Adipocyte (in vitro differentiated cells): ENCODE measurements around the gene EDN2.

Source experiments
- DNase-seq: peaks from one replicate; pipeline ENCODE4 v3.0.0-alpha.2; 2015; ENCODE audit warnings: low read depth
- H3K27me3 ChIP-seq: replicated peaks from 2 replicates; pipeline ENCODE4 v1.7.0; 2013; ENCODE audit warnings: mild to moderate bottlenecking, low read length, moderate library complexity; ENCODE audit not compliant: control insufficient read depth, insufficient read depth
- H3K36me3 ChIP-seq: 2 replicates; pipeline ENCODE4 v1.7.0; 2013; ENCODE audit warnings: low read length, mild to moderate bottlenecking, moderate library complexity; ENCODE audit not compliant: control insufficient read depth, insufficient read depth, severe bottlenecking
- H3K4me1 ChIP-seq: 2 replicates; pipeline ENCODE4 v1.7.0; 2013; ENCODE audit warnings: mild to moderate bottlenecking, low read length, moderate library complexity; ENCODE audit not compliant: control insufficient read depth, insufficient read depth
- H3K4me3 ChIP-seq: 2 replicates; pipeline ENCODE4 v1.7.0; 2013; ENCODE audit warnings: mild to moderate bottlenecking, low read length, moderate library complexity
- H3K9ac ChIP-seq: 2 replicates; pipeline ENCODE4 v1.7.0; 2013; ENCODE audit warnings: mild to moderate bottlenecking, low read length, moderate library complexity
- H3K9me3 ChIP-seq: 2 replicates; pipeline ENCODE4 v1.7.0; 2013; ENCODE audit warnings: mild to moderate bottlenecking, low read length, moderate library complexity; ENCODE audit not compliant: control insufficient read depth

The EDN2 gene

DNA sequence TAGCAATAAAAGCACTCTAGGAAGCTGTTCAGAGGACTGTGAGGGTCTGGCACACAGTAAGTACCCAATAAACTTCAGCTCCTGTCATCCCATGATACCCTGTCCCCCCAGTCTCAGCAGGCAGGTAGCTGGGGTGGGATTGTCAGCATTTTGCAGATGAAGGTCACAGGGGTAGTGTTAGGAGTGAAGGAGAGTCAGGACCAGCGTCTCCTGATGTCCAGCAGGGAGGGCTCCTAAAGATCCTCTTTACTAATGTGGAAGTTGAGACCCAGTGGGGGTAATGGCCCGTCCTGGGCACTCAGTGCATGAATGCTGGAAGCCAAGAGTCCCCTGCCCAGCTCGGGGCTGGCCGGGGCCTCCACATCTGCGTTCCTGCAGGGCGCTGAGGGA, 31.3 kb upstream of the EDN2 start:
- DNase-seq: no peak
- Histone ChIP-seq H3K9me3 (no peaks in the 10 kb centered on the region), H3K27me3 (no peaks in the 10 kb centered on the region), H3K9ac (peak overlapping the region; percentile 15), H3K4me3 (no peak overlapping the region), H3K4me1 (peaks cover 17% of the 10 kb centered on the region), H3K36me3 (no peaks in the 10 kb centered on the region)

DNA sequence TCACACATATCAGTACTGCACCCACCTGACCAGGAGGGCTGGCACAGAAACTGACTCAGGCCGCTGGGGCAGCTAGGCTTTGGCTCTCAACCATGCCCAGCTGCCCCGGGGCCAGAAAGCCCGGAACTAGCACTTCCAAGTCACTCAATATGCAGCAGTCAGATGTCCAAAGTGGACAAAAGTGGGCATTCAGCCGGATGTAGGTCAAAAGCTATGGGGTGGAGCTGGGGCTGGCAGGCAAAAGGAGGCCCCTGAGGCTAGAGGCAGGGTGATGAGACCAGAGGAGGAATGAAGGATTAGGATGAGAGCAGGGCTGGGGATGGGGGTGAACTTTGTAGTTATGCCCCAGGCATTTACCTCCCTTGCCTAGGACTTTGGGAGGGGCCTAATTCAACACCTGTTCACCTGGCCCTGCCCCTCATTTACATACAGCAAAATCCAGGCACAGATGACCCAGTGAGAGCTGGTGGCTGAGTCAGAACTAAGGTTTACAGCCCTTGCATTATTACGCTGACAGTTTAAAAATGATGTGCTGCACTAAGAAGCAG, 30.7 kb upstream of the EDN2 start:
- H3K4me3 ChIP-seq: no peak overlapping the region
- peaks cover 17% of the 10 kb centered on the region for H3K4me1 ChIP-seq
- DNase-seq: no peak
- peak overlapping the region; percentile 15 for H3K9ac ChIP-seq
- no peaks in the 10 kb centered on the region for H3K27me3 ChIP-seq
- H3K9me3 ChIP-seq: no peaks in the 10 kb centered on the region
- H3K36me3 ChIP-seq: peaks cover 1% of the 10 kb centered on the region

DNA sequence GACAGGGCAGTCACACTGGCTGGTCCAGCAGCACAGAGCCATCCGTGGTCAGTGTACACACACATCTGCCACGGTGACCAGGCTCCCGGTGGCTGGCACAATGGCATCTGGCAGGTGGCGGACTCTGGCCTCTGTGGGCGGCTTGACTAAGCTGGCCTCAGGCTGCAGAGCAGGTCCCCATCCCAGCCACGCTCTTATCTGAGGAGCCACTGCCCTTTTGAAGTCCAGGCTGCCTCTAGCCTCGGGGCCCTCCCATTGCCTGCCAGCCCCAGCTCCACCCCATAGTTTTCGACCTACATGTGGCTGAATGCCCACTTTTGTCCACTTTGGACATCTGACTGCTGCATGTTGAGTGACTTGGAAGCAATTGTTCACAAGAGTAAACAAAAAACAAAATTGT, 29.9 kb upstream of the EDN2 start:
- Histone ChIP-seq H3K4me1 (peaks cover 17% of the 10 kb centered on the region), H3K4me3 (no peak overlapping the region), H3K9ac (no peak overlapping the region), H3K9me3 (no peaks in the 10 kb centered on the region), H3K36me3 (peaks cover 3% of the 10 kb centered on the region), H3K27me3 (no peaks in the 10 kb centered on the region)
- peak; percentile 47 for DNase-seq

DNA sequence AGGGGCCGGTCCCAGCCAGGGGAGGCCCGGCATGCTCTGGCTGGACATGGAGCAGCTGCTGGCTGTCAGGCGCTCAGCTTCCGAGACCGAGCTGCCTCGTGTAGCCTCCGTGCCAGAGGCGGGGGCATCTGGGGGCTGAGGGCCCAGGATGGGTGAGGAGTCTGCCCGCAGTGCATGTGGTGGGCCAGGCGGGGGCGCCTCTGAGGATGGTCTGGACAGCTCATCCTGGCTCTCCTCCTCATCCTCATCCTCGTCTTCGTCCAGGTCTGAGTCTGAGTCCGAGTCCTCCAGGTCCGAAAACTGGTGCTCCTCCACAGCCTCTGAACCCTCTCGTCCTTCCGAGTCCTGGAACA, 28.9 kb upstream of the EDN2 start:
- Histone ChIP-seq H3K27me3 (no peaks in the 10 kb centered on the region), H3K9me3 (no peaks in the 10 kb centered on the region), H3K4me1 (peaks cover 17% of the 10 kb centered on the region), H3K4me3 (no peak overlapping the region), H3K36me3 (peaks cover 3% of the 10 kb centered on the region), H3K9ac (no peak overlapping the region)
- no peak for DNase-seq

DNA sequence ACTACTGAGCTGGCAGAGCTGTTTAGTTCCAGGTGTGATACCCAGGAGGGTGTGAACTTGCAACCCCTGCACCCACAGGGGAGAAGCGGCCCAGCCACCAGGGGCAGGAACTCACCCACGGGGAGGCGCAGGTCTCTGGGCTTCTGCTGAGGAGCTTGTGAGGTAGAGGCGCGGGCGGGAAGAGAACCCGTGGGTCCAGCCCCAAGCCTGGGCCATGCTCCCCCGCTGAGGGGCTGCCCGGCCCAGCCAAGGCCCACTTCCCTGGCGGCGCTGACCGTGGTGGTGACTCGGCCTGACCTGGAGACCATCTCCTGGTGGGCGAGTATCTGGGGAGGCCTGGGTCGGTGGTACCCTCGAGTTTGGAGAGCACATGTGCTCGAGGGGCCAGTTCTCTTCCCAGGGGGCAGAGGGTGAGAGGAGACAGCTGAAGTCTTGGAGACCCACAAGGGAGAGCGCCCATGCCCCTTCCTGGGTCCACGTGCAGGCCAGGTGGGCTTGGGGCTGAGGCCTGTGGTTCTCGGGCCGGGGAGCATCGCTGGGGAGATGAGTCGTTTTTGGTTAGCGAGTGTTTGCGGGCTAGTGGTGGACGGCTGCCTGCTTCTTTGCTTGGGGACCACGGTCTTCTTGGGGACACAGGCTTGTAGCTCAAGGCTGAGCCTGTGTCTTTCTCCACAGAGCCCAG, 28.4 kb upstream of the EDN2 start:
- Histone ChIP-seq H3K4me3 (no peak overlapping the region), H3K9ac (no peak overlapping the region), H3K9me3 (no peaks in the 10 kb centered on the region), H3K27me3 (no peaks in the 10 kb centered on the region), H3K36me3 (peaks cover 3% of the 10 kb centered on the region), H3K4me1 (peaks cover 17% of the 10 kb centered on the region)
- DNase-seq: no peak

DNA sequence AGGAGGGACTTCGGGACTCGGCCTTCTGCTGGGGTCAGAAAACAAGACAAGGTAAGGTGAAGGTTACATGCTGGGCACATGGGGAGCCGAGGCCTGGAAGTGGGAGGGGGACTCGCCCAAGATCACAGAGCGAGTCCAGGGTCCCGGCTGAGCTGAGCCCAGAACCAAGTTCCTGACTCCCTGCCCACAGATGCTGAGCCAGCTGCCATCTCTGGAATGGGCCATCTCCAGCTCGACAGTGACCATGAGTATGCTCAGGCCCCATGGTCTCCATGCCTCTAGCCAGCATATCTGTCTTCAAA, 26.7 kb upstream of the EDN2 start:
- DNase-seq: no peak
- no peak overlapping the region for H3K4me3 ChIP-seq
- H3K9me3 ChIP-seq: no peaks in the 10 kb centered on the region
- no peaks in the 10 kb centered on the region for H3K27me3 ChIP-seq
- H3K9ac ChIP-seq: no peak overlapping the region
- peaks cover 12% of the 10 kb centered on the region for H3K4me1 ChIP-seq
- H3K36me3 ChIP-seq: peaks cover 3% of the 10 kb centered on the region

DNA sequence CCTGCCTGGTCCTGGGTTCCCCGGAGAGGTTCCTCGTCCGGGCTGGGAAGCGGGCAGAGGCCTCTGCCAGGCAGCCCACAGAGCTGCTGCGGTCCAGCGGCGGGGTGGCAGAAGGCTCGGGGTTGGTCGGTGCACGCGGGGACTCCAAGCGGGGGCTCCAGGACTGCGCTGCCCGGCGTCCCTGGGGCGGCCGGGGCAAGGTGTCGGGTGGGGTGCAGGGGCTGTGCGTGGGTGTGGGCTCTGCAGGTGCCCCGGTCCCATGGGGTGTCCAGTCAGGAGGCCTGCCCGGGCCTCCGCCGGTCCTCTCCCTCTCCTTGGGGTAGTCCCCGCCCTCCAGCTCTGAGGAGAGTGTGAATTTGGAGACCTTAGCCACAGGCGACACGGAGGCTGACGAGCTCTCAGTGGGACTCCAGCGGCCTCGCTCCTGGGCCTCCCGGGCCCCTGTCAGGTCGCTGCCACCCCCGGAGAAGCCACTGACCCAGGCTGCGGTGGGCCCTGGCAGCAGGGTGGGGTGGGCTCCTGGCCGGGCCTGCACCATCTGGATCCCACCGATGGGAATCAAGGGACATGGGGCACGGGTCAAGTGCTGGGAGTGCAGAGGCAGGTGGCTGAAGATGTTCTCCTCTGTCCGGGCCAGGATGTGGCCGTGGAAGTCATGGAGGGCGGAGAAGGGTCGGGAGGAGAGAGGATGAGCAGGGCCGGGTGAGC, 26.2 kb upstream of the EDN2 start:
- Histone ChIP-seq H3K9ac (no peak overlapping the region), H3K36me3 (peaks cover 3% of the 10 kb centered on the region), H3K4me3 (no peak overlapping the region), H3K9me3 (no peaks in the 10 kb centered on the region), H3K4me1 (peaks cover 9% of the 10 kb centered on the region), H3K27me3 (no peaks in the 10 kb centered on the region)
- DNase-seq: no peak

DNA sequence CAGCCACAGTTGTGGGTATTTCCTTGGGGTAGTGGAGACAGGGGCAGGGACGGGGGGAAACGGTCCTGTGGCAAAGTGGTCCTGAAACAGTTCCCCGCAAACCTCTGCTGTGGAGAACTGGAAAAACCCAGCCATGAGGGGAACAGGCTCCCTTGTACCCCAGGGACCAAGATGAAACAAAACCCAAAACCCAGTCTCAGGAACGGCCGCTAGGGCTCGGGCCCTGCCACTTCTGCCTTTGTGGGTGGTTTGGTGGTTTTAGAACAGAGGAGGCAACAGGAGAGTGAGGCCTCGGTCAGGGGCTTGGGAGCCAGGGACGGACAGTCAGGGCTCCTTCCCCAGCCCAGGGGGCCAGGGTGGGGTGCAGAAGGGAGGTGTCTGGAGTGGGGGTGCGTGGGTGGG, 24.8 kb upstream of the EDN2 start:
- no peak overlapping the region for H3K4me3 ChIP-seq

DNA sequence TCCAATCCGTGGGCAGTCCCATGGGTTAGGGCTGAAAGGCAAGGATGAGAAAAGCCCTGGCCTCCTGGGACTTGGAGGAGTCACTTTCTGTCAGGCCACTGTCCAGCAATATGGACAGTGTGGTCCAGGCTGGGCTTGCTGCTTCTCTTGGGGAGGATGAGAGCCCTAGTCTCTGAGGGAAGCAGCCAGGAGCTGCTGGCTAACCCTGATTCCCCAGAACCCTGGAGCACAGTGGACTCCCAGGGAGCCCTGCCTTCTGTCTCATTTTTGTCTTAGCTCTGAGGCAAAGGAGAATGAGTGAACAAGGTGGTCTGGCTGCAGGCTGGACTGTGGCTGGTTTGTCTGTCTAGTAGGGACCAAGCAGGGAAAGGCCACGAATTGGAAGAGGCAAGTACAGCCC, 23.8 kb upstream of the EDN2 start:
- Histone ChIP-seq H3K9me3 (no peaks in the 10 kb centered on the region), H3K27me3 (no peaks in the 10 kb centered on the region), H3K36me3 (peaks cover 3% of the 10 kb centered on the region), H3K4me1 (no peaks in the 10 kb centered on the region), H3K4me3 (no peak overlapping the region), H3K9ac (no peak overlapping the region)
- no peak for DNase-seq

More for the DNA sequence above, 24.8 kb upstream of the EDN2 start:
- no peaks in the 10 kb centered on the region for H3K4me1 ChIP-seq
- no peaks in the 10 kb centered on the region for H3K9me3 ChIP-seq
- peaks cover 3% of the 10 kb centered on the region for H3K36me3 ChIP-seq
- H3K27me3 ChIP-seq: no peaks in the 10 kb centered on the region
- DNase-seq: no peak
- no peak overlapping the region for H3K9ac ChIP-seq

DNA sequence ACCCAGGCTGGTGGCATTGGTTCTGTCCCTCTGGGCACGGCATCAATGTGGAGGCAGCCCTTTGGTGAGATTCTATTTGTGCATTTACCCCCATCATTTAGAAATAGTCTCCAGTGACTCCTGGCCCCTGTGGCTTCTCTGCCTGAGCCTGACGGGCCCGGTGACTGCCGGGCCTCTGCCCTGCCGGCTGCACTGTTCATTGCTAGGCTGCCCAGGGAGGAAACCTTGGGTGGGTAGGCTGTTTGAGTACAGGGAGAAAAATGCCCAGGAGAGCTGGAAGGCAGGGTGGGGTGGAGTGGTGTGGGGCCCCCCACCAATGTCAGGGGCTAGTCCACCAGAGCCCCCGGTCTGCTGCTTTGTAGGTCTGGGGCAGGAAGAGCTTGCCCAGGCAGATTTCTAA, 23.4 kb upstream of the EDN2 start:
- Histone ChIP-seq H3K36me3 (peaks cover 3% of the 10 kb centered on the region), H3K9me3 (no peaks in the 10 kb centered on the region), H3K4me1 (no peaks in the 10 kb centered on the region), H3K27me3 (no peaks in the 10 kb centered on the region), H3K4me3 (no peak overlapping the region), H3K9ac (no peak overlapping the region)
- DNase-seq: no peak

DNA sequence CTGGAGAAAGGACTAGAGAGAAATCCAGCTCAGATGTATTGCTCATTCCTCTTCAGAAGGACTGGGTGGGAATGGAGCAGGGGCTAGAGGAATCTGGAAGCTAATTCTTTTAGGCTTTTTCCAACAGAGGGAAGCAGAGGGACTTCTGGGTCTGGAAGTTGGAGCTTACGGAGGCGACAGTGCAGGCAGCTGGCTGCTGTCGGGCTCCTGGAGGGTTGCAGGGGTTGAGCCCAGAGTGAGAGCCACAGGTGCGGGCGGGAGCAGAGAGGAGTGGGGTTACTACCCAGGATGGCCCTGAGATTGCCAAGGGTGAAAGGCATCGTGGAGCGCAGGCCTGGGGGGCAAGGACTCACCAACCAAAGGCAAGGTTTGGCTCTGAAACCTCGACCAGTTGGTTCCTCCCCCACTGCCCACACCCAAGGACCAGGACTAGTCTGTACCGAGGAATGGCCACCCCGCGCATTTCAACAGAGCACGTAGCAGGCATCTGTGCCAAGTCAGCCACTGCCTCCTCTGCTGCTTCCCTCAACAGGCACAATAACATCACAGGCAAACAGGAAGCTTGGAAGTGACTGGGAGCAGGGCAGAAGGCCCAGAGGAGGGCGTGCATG, 22.7 kb upstream of the EDN2 start:
- Histone ChIP-seq H3K9me3 (no peaks in the 10 kb centered on the region), H3K9ac (no peak overlapping the region), H3K27me3 (no peaks in the 10 kb centered on the region), H3K36me3 (peaks cover 3% of the 10 kb centered on the region), H3K4me3 (no peak overlapping the region), H3K4me1 (no peaks in the 10 kb centered on the region)
- DNase-seq: no peak
